ENCODE results near the gene LOXL1.

LOXL1 gene

GRCh38 chr15:73993211-73993994, 67.1 kb downstream of the LOXL1 start:
- in situ Hi-C loops (cut with MboI; ENCODE audit: low pct_unique_long_range_greater_than_20kb, low sequenced_read_pairs, unreplicated experiment) = no loop called here

GRCh38 chr15:73994413-73994883, 68.2 kb downstream of the LOXL1 start, which contains the start of gene PML:
PML (plus strand) TSS chr15:73994716; CDS start chr15:73994813, 97 bp downstream.
- in situ Hi-C loops (cut with MboI; ENCODE audit: low pct_unique_long_range_greater_than_20kb, low sequenced_read_pairs, unreplicated experiment) = no loop called here
- TF ChIP-seq CTCF (IDR thresholded peaks at IDR 0.05; ENCODE audit: extremely low read depth, insufficient read depth, missing control alignments) = no peak
- DNase-seq (ENCODE audit: low spot score) = peak; percentile 97

More at GRCh38 chr15:73993211-73993994, 67.1 kb downstream of the LOXL1 start:
- no peak for DNase-seq (ENCODE audit: low spot score)
- no peak for TF ChIP-seq CTCF (IDR thresholded peaks at IDR 0.05; ENCODE audit: extremely low read depth, insufficient read depth, missing control alignments)

- in situ Hi-C loops (cut with MboI; ENCODE audit: low pct_unique_long_range_greater_than_20kb, low sequenced_read_pairs, unreplicated experiment) = no loop called here
- no peak for TF ChIP-seq CTCF (IDR thresholded peaks at IDR 0.05; ENCODE audit: extremely low read depth, insufficient read depth, missing control alignments)
- DNase-seq (ENCODE audit: low spot score) = no peak
These were observed 68.8 kb downstream of the LOXL1 start for GRCh38 chr15:73994912-73995622.

GRCh38 chr15:73996267-73996666, 70.0 kb downstream of the LOXL1 start:
- no peak for DNase-seq (ENCODE audit: low spot score)
- in situ Hi-C loops (cut with MboI; ENCODE audit: low pct_unique_long_range_greater_than_20kb, low sequenced_read_pairs, unreplicated experiment) = no loop called here
- no peak for TF ChIP-seq CTCF (IDR thresholded peaks at IDR 0.05; ENCODE audit: extremely low read depth, insufficient read depth, missing control alignments)

- in situ Hi-C loops (cut with MboI; ENCODE audit: low pct_unique_long_range_greater_than_20kb, low sequenced_read_pairs, unreplicated experiment) = no loop called here
- peak; percentile 61 for DNase-seq (ENCODE audit: low spot score)
- TF ChIP-seq CTCF (IDR thresholded peaks at IDR 0.05; ENCODE audit: extremely low read depth, insufficient read depth, missing control alignments) = no peak
These were observed 70.7 kb downstream of the LOXL1 start for GRCh38 chr15:73996939-73997338.

- in situ Hi-C loops (cut with MboI; ENCODE audit: low pct_unique_long_range_greater_than_20kb, low sequenced_read_pairs, unreplicated experiment) = no loop called here
- TF ChIP-seq CTCF (IDR thresholded peaks at IDR 0.05; ENCODE audit: extremely low read depth, insufficient read depth, missing control alignments) = no peak
- no peak for DNase-seq (ENCODE audit: low spot score)
These were observed 71.7 kb downstream of the LOXL1 start for GRCh38 chr15:73997986-73998385.

All from GM13977 (cell line).